GM21786 (cell line): Measurements from ENCODE around the gene ILF3.

Experiments
- ATAC-seq: cut with Tn5 transposase; IDR thresholded peaks from one replicate; pipeline ENCODE4 v1.9.1; 2021; ENCODE audit not compliant: unreplicated experiment

The ILF3 gene

GRCh38 chr19:10653732-10654609 lies at the start of gene ILF3:
ILF3 (plus strand) TSS chr19:10654346; CDS start chr19:10670606, 16,260 bp downstream.
- ATAC-seq, result peak; percentile 75

DNA sequence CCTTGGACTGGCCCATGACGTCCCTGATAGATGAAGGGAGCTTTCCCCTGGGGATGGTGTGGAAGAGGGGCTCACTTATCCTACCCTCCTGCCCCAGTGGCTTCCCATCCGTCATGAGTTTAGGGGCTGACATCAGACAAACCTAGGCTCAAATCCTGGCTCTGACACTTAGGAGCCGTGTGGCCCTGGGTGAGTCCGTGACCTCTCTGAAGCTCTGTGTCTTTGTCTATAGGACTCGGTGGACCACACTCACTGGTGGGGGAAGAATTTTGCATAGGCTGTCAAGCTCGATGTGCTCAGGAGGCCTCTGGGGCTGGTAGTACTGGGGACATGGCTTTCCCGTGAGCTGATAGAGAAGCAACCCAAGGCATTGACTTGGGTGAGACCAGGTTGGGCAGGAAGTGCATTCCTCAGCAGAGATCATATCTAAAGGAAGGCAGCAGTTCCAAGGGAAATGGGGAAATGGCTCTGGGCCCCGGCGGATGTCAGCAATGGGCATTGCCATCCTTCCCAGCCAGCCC lies 49.6 kb upstream of the ILF3 start:
- ATAC-seq, result no peak

DNA sequence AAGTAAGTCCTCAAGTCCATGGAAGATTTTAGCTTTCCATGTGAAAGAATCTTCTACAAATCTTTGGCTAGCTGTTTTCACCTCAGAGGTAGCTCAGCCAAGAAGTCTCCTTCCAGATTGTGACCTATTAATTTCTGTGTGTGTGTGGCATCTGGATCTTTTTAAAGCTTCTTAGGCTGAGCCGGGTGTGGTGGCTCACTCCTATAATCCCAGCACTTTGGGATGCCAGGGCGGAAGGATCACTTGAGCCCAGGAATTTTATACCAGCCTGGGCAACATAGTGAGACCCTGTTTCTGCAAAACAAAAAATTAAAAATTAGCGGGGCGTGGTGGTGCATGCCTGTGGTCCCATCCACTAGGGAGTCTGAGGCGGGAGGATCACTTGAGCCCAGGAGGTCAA lies 42.2 kb upstream of the ILF3 start:
- no peak for ATAC-seq

DNA sequence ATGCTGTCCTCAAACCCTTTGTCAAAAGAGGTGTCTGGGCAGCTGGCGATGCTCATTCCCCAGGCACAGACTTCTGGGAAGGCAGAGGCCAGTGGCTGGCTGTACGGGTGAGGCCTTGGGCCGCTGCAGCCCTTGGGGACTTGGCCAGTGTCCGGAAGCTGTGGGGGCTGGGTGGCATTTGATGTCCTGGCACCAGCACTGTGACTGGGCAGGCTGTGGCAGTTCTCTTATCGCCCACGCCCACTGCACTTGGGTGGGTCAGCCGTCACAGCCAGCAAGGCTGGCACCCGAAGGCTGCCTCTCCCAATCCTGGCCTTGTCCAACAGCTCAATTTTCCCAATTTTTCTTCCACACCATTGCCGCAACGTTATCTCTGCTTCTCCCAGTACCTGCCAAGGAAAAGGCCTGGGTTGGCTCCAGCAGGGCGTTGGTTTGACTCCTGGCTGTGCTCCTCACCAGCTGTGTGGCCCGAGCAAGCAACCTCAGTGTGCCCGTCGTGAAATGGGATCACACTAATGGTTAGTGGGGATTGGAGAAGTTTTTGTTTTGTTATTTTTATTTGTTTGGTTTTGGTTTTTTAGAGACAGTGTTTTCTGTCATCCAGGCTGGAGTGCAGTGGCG lies 41.5 kb upstream of the ILF3 start:
- ATAC-seq, result no peak

GRCh38 chr19:10615429-10616023 lies 38.6 kb upstream of the ILF3 start:
- ATAC-seq, result no peak

DNA sequence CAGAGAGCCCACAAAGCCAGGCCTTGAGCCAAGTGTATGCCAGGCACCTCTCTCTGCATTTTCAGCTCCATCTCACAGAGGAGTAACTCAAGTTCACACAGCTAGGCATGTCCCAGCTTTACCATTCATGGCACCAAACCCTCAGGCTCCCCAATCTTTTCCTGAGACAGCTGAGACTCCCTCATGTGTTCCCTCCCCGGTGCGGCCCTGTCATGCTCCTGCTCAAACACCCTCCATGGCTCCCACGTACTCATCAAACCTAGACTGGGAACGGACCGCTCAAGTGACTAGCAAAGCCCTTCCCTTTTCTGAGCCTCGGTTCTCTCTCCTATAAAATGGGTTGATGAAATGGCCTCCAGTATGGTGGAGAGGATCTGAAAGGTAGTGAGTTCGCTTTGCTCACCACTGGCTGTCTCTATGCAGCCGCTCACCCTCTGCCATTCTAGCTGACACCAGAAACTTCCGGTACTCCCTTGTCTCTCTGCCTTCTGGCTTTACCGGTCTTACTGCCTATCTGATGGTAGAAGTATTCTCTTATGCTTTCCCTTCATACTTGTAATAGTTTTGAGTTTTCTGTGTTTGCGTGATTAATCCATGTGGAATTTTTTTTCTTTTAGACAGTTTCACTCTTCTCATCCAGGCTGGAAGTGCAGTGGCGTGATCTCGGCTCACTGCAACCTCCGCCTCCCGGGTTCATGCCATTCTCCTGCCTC lies 36.6 kb upstream of the ILF3 start:
- ATAC-seq, result no peak

- no peak for ATAC-seq
These were observed 35.3 kb upstream of the ILF3 start for GRCh38 chr19:10618846-10619245.

GRCh38 chr19:10620786-10621185 lies 33.4 kb upstream of the ILF3 start:
- no peak for ATAC-seq

- no peak for ATAC-seq
These were observed 32.2 kb upstream of the ILF3 start for GRCh38 chr19:10621966-10622365.

- ATAC-seq, result no peak
These were observed 29.6 kb upstream of the ILF3 start for GRCh38 chr19:10624585-10624984.

DNA sequence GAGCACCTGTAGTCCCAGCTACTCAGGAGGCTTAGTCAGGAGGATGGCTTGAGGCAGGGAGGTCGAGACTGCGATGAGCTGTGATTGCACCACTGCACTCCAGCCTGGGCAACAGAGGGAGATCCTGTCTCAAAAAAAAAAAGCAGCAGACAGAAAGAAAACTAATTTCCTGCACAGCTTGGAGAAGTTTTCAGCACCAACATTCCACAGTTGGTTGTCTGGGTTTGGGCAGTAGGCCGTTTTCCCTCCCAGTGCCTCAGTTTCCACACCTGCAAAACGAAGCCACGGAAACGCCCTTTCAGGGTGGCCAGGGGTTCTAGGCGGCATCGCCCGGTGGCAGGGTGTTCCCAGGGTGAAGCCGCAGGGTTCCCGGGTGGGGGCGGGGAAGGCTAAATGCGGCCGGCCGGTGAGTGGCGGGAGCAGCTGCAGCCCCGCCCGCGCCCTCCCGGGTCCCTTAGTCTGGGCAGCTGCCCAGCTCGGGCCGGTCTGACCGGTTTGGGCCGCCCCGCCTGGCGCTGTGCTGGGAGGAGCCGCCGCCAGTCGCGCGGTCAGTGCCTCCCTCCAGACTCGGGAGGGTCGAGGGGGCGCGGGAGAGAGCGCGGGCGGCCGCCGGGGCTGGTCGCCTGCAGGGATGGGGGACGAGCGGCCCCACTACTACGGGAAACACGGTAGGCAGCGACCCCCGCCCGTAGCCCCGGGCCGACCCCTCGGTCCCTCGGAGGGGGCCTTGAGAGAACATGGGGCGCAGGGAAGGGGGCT lies 29.0 kb upstream of the ILF3 start, which contains the start of gene SLC44A2:
Gene SLC44A2 (plus strand): TSS at position 551 of the 759 bp plus-strand sequence. CDS start 81 bp downstream, at position 632.
- ATAC-seq, result no peak

GRCh38 chr19:10625762-10626138 lies 28.4 kb upstream of the ILF3 start:
- ATAC-seq, result no peak

DNA sequence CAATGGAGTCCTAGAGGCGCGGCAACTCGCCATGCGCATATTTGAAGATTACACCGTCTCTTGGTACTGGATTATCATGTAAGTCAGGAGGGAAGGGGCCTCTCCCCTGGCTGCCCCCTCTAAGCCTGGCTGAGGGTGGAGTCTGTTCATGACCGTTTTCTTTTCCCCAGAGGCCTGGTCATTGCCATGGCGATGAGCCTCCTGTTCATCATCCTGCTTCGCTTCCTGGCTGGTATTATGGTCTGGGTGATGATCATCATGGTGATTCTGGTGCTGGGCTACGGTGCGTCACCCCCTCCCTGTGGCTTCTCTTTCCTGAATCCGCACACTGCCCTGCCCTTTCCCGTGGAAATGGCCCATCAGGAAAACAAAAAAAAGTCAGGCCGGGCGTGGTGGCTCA lies 22.3 kb upstream of the ILF3 start:
- no peak for ATAC-seq

- no peak for ATAC-seq
These were observed 19.7 kb upstream of the ILF3 start for GRCh38 chr19:10634430-10634829.

GRCh38 chr19:10634963-10635362 lies 19.2 kb upstream of the ILF3 start:
- ATAC-seq, result no peak

DNA sequence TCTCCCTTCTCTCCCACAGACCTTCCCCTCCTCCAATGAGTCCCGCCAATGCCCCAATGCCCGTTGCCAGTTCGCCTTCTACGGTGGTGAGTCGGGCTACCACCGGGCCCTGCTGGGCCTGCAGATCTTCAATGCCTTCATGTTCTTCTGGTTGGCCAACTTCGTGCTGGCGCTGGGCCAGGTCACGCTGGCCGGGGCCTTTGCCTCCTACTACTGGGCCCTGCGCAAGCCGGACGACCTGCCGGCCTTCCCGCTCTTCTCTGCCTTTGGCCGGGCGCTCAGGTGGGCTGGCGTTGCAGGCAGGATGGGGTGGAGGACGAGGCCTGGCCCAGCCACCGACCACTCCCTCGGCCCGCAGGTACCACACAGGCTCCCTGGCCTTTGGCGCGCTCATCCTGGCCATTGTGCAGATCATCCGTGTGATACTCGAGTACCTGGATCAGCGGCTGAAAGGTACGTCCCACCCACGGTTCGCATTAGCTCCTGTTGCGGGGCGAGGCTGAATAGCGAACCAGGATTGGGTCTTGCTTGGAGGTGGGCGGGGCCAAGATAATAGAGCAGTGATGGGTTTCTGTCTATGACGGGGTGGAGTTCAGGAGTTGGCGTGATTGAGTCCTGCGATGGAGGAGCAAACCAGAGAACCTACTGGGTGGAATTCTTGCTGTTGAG lies 17.7 kb upstream of the ILF3 start:
- ATAC-seq, result no peak

GRCh38 chr19:10637894-10638293 lies 16.3 kb upstream of the ILF3 start:
- no peak for ATAC-seq

- ATAC-seq, result no peak
These were observed 14.3 kb upstream of the ILF3 start for GRCh38 chr19:10639836-10640235.

- ATAC-seq, result no peak
These were observed 13.8 kb upstream of the ILF3 start for GRCh38 chr19:10640361-10640760.

- ATAC-seq, result no peak
These were observed 12.9 kb upstream of the ILF3 start for GRCh38 chr19:10641248-10641647.
